HG03108 (cell line): Measurements from ENCODE around the gene SETD9.

ENCODE experiments used
- ATAC-seq: cut with Tn5 transposase; IDR thresholded peaks from one replicate; pipeline ENCODE4 v1.9.1; 2021; ENCODE audit warnings: moderate library complexity; ENCODE audit not compliant: unreplicated experiment

Gene SETD9

GRCh38 chr5:56922922-56923321 is 13.5 kb downstream of the SETD9 start:
- ATAC-seq, result no peak

GRCh38 chr5:56934325-56934724 is 24.9 kb downstream of the SETD9 start:
- ATAC-seq, result no peak

GRCh38 chr5:56938858-56939257 is 29.5 kb downstream of the SETD9 start:
- ATAC-seq, result no peak

- no peak for ATAC-seq
These were observed 32.6 kb downstream of the SETD9 start for GRCh38 chr5:56941981-56942380.

- no peak for ATAC-seq
These were observed 37.7 kb downstream of the SETD9 start for GRCh38 chr5:56947052-56947451.

GRCh38 chr5:56950626-56951125 is 41.3 kb downstream of the SETD9 start:
- peak; percentile 45 for ATAC-seq

- peak; percentile 32 for ATAC-seq
These were observed 41.9 kb downstream of the SETD9 start for GRCh38 chr5:56951126-56951945.

- peak; percentile 93 for ATAC-seq
These were observed 42.7 kb downstream of the SETD9 start, which contains the start of gene MIER3 for GRCh38 chr5:56951946-56952691. MIER3 (minus strand) TSS chr5:56952123; CDS start chr5:56952102, 21 bp downstream.

- ATAC-seq, result no peak
These were observed 44.9 kb downstream of the SETD9 start for GRCh38 chr5:56954262-56954661.

GRCh38 chr5:56958595-56958994 is 49.2 kb downstream of the SETD9 start:
- no peak for ATAC-seq

- no peak for ATAC-seq
These were observed 49.9 kb downstream of the SETD9 start for GRCh38 chr5:56959326-56959725.

GRCh38 chr5:56961746-56962145 is 52.4 kb downstream of the SETD9 start:
- ATAC-seq, result no peak

GRCh38 chr5:56962286-56962685 is 52.9 kb downstream of the SETD9 start:
- ATAC-seq, result no peak

GRCh38 chr5:56963246-56963645 is 53.9 kb downstream of the SETD9 start:
- ATAC-seq, result no peak

- no peak for ATAC-seq
These were observed 54.8 kb downstream of the SETD9 start for GRCh38 chr5:56964173-56964572.
